T-helper 1 cell (primary cell): Measurements from ENCODE around the gene RER1.

Source experiments
- DNase-seq, 5 donors: peaks; one replicate each; pipeline ENCODE4 v3.0.0-alpha.2; 2012 to 2020
- total RNA-seq, 4 donors: gene quantifications; one replicate each; lab custom pipeline; 2026; lab: John Stamatoyannopoulos, UW

RER1 gene
- total RNA-seq, result 63.4 to 92.8 (median 85.5) reads per million in 4 donors

GRCh38 chr1:2391041-2391930 lies at the start of gene RER1, which contains the start of gene MORN1:
RER1 (plus strand) TSS chr1:2391841; CDS start chr1:2395791, 3,950 bp downstream.
MORN1 (minus strand) TSS chr1:2391554; CDS start chr1:2391533, 21 bp downstream.
- peak; percentile 98 to 100 (median 99) for DNase-seq

- DNase-seq, result peak in 1 of 5 donors; percentile 0
Measured at GRCh38 chr1:2342384-2343022, 49.1 kb upstream of the RER1 start.

GRCh38 chr1:2343023-2343935 lies 48.4 kb upstream of the RER1 start:
- DNase-seq, result peak in 1 of 5 donors; percentile 0

- DNase-seq, result peak in 1 of 5 donors; percentile 0
Measured at GRCh38 chr1:2344121-2344681, 47.4 kb upstream of the RER1 start.

GRCh38 chr1:2344744-2345296 lies 46.8 kb upstream of the RER1 start:
- peak in 1 of 5 donors; percentile 6 for DNase-seq

- peak in 2 of 5 donors; percentile 1 to 9 for DNase-seq
Measured at GRCh38 chr1:2345297-2346075, 46.2 kb upstream of the RER1 start.

GRCh38 chr1:2346691-2347408 lies 44.8 kb upstream of the RER1 start:
- DNase-seq, result peak in 3 of 5 donors; percentile 1 to 5 (median 2)

- peak in 2 of 5 donors; percentile 3 to 6 for DNase-seq
Measured at GRCh38 chr1:2347409-2347785, 44.2 kb upstream of the RER1 start.

- DNase-seq, result peak in 1 of 5 donors; percentile 3
Measured at GRCh38 chr1:2347896-2348295, 43.7 kb upstream of the RER1 start.

GRCh38 chr1:2348346-2349325 lies 43.0 kb upstream of the RER1 start:
- DNase-seq, result peak in 1 of 5 donors; percentile 0

- no peak for DNase-seq
Measured at GRCh38 chr1:2349806-2350205, 41.8 kb upstream of the RER1 start.

- no peak for DNase-seq
Measured at GRCh38 chr1:2350501-2350900, 41.1 kb upstream of the RER1 start.

GRCh38 chr1:2350911-2351655 lies 40.6 kb upstream of the RER1 start:
- no peak for DNase-seq

GRCh38 chr1:2351723-2352122 lies 39.9 kb upstream of the RER1 start:
- no peak for DNase-seq

- no peak for DNase-seq
Measured at GRCh38 chr1:2352341-2352896, 39.2 kb upstream of the RER1 start.

- DNase-seq, result no peak
Measured at GRCh38 chr1:2352897-2353550, 38.6 kb upstream of the RER1 start.
